GM19240 (cell line): ENCODE results near the gene CCDC154.
"Not testable (repeated sequence)": the region's sequence is repeated elsewhere in the genome, so short reads cannot be mapped to it uniquely, and the experiment has no call there.

Experiments
- DNase-seq: peaks from one replicate; pipeline ENCODE4 v3.0.0; 2011; ENCODE audit warnings: low spot score; ENCODE audit not compliant: insufficient read length

The CCDC154 gene

GRCh38 chr16:1455190-1456171 lies 11.1 kb upstream of the CCDC154 start:
- no peak for DNase-seq

GRCh38 chr16:1454561-1454960 lies 10.2 kb upstream of the CCDC154 start:
- no peak for DNase-seq

- DNase-seq: no peak
Observed at GRCh38 chr16:1453316-1453715, 9.0 kb upstream of the CCDC154 start.

- DNase-seq: no peak
Observed at GRCh38 chr16:1452530-1452929, 8.2 kb upstream of the CCDC154 start.

GRCh38 chr16:1451702-1452392 lies 7.5 kb upstream of the CCDC154 start:
- no peak for DNase-seq

GRCh38 chr16:1450841-1451240 lies 6.5 kb upstream of the CCDC154 start:
- no peak for DNase-seq

- DNase-seq: no peak
Observed at GRCh38 chr16:1450218-1450617, 5.9 kb upstream of the CCDC154 start.

- no peak for DNase-seq
Observed at GRCh38 chr16:1449201-1449788, 4.9 kb upstream of the CCDC154 start.

GRCh38 chr16:1448536-1449116 lies 4.3 kb upstream of the CCDC154 start:
- DNase-seq: no peak

- no peak for DNase-seq
Observed at GRCh38 chr16:1447965-1448364, 3.6 kb upstream of the CCDC154 start.

- no peak for DNase-seq
Observed at GRCh38 chr16:1446296-1447080, 2.1 kb upstream of the CCDC154 start.

- no peak for DNase-seq
Observed at GRCh38 chr16:1445518-1446203, 1.3 kb upstream of the CCDC154 start.

GRCh38 chr16:1444730-1445517 lies 568 bp upstream of the CCDC154 start:
- no peak for DNase-seq

- DNase-seq: no peak
Observed at GRCh38 chr16:1443403-1443973, 868 bp downstream of the CCDC154 start.

- no peak for DNase-seq
Observed at GRCh38 chr16:1442697-1443096, 1.7 kb downstream of the CCDC154 start.

GRCh38 chr16:1441391-1441829 lies 2.9 kb downstream of the CCDC154 start:
- no peak for DNase-seq

- DNase-seq: not testable (repeated sequence)
Observed at GRCh38 chr16:1439699-1440074, 4.7 kb downstream of the CCDC154 start.

GRCh38 chr16:1439058-1439698 lies 5.2 kb downstream of the CCDC154 start:
- DNase-seq: no peak
